RWPE2 (cell line): ENCODE data around the gene MARCHF3.
A peak's percentile ranks its signal among the peaks of the same experiment; 100 is the strongest.

Experiments used
- ATAC-seq: fragments of 200-7000 bp; cut with Tn5 transposase; 3 replicates; pipeline ENCODE4 v1.9.1; 2021; ENCODE audit warnings: low read depth
- DNase-seq: peaks from one replicate; pipeline ENCODE4 v3.0.0-alpha.2; 2020; ENCODE audit warnings: low spot score
- H3K27ac ChIP-seq: fragments of 450-650 bp; 2 replicates; pipeline ENCODE4 v1.5.1; 2017; ENCODE audit warnings: mild to moderate bottlenecking; ENCODE audit not compliant: poor library complexity, severe bottlenecking
- H3K27me3 ChIP-seq: fragments of 250-450 bp; sonication (Bioruptor Pico); 2 replicates; pipeline ENCODE4 v1.5.1; 2021; ENCODE audit warnings: mild to moderate bottlenecking, moderate library complexity; ENCODE audit not compliant: insufficient read depth, poor library complexity, severe bottlenecking
- H3K36me3 ChIP-seq: fragments of 250-450 bp; sonication (Bioruptor Pico); 2 replicates; pipeline ENCODE4 v1.5.1; 2020; ENCODE audit warnings: low read depth, mild to moderate bottlenecking, moderate library complexity
- H3K4me1 ChIP-seq: fragments of 250-450 bp; sonication (Bioruptor Pico); 2 replicates; pipeline ENCODE4 v1.5.1; 2021; ENCODE audit warnings: mild to moderate bottlenecking, moderate library complexity; ENCODE audit not compliant: insufficient read depth, poor library complexity, severe bottlenecking
- H3K4me3 ChIP-seq: fragments of 250-450 bp; sonication (Bioruptor Pico); 2 replicates; pipeline ENCODE4 v1.5.1; 2021; ENCODE audit warnings: mild to moderate bottlenecking, moderate library complexity; ENCODE audit not compliant: severe bottlenecking
- H3K9me3 ChIP-seq: fragments of 250-450 bp; sonication (Bioruptor Pico); 2 replicates; pipeline ENCODE4 v1.5.1; 2021; ENCODE audit warnings: mild to moderate bottlenecking, moderate library complexity; ENCODE audit not compliant: severe bottlenecking
- TF ChIP-seq, protein P1 (sequence below): fragments of 450-650 bp; IDR thresholded peaks from one replicate; pipeline ENCODE4 v1.5.1; 2017; ENCODE audit warnings: mild to moderate bottlenecking, moderate library complexity; ENCODE audit not compliant: poor library complexity, severe bottlenecking

MARCHF3 gene

DNA sequence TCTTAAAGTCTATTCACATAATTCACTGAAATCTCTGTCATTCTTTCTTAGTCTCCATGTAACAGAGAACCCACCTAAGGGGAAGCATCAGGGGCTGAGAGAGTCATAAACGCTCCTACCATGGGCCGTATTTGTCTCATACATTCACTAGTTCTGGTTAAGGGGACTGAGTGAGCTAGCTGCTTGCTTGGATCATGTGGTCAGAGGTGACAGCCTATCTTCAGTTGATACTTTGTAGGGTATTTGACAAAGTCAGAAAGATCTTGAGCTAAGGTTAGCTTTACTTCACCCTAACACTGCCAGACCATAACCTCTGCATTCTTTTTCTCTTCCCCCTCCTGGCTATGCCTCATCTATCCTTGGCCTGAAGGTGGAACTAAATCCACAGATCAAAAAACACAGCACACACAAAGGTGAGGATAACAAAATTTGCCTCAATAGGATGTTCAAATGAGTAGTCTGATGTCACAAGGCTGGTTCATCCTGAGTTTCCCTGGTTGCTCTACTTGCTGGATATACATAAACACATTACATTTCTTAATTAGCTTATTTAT, 66.5 kb downstream of the MARCHF3 start:
- Histone ChIP-seq H3K9me3 (no peaks in the 10 kb centered on the region), H3K4me3 (no peak overlapping the region), H3K4me1 (peaks cover 12% of the 10 kb centered on the region), H3K27ac (no peak overlapping the region), H3K36me3 (no peaks in the 10 kb centered on the region), H3K27me3 (no peaks in the 10 kb centered on the region)
- ATAC-seq (no peak), DNase-seq (no peak)
- TF ChIP-seq, protein P1, sequence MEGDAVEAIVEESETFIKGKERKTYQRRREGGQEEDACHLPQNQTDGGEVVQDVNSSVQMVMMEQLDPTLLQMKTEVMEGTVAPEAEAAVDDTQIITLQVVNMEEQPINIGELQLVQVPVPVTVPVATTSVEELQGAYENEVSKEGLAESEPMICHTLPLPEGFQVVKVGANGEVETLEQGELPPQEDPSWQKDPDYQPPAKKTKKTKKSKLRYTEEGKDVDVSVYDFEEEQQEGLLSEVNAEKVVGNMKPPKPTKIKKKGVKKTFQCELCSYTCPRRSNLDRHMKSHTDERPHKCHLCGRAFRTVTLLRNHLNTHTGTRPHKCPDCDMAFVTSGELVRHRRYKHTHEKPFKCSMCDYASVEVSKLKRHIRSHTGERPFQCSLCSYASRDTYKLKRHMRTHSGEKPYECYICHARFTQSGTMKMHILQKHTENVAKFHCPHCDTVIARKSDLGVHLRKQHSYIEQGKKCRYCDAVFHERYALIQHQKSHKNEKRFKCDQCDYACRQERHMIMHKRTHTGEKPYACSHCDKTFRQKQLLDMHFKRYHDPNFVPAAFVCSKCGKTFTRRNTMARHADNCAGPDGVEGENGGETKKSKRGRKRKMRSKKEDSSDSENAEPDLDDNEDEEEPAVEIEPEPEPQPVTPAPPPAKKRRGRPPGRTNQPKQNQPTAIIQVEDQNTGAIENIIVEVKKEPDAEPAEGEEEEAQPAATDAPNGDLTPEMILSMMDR = peak; percentile 12

DNA sequence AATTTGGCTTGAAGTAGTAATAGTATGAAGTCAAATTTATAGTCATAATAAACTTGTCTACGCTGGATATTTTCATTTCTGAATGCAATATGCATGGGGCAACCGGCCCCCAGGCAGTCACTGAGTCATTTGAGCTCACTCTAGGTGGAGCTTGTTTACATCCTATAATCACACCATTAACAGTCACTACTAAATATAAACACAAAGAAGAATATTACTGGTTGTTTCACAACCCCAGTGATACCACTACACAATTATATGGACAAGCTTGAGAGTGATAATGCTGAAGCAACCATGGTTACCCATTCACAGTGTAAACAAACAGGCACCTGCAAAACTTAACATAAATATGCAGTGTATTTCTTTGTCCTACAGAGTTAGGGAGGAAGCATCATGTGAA, 68.7 kb downstream of the MARCHF3 start:
- TF ChIP-seq, protein P1 = no peak
- Histone ChIP-seq H3K9me3 (no peaks in the 10 kb centered on the region), H3K36me3 (no peaks in the 10 kb centered on the region), H3K4me3 (no peak overlapping the region), H3K4me1 (peaks cover 12% of the 10 kb centered on the region), H3K27me3 (no peaks in the 10 kb centered on the region), H3K27ac (no peak overlapping the region)
- DNase-seq (no peak), ATAC-seq (peak; percentile 85)

DNA sequence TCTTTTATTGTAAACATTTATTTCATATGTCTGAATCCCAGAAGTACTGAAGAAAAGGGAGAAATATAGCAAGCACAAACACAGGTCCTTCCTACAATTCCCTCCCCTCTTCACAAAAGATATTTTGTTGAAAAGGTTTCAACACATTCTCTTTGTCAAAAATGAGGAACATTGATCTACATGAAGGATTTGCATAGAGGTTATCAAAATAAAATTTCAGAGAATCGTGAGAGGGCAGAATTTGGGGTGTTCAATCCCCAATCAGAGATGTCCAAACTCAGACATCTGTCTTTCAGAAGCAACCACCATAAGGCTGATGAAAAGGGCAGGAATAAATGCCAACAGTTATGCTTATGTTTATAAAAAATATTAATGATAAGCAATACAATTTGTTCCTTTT, 69.2 kb downstream of the MARCHF3 start:
- no peaks in the 10 kb centered on the region for H3K9me3 ChIP-seq
- no peaks in the 10 kb centered on the region for H3K27me3 ChIP-seq
- no peak for DNase-seq
- no peak overlapping the region for H3K27ac ChIP-seq
- no peak for ATAC-seq
- no peak overlapping the region for H3K4me3 ChIP-seq
- TF ChIP-seq, protein P1 = no peak
- H3K4me1 ChIP-seq = peaks cover 12% of the 10 kb centered on the region
- H3K36me3 ChIP-seq = no peaks in the 10 kb centered on the region

DNA sequence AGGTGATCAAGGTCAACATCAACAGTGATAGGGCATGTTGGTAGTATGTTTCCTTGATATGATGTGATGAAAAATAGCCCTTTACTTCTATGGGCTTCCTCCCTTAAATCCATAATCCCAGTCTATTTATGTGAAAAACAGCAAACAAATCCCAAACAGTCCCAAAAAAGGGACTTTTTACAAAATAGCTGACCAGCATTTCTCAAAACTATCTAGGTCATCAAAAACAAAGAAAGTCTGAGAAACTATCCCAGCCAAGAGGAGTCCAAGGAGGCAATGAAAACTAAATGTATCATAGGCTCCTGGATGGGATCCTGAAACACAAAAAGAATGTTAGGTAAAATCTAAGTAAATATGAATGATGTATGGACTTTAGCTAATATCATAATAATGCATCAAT, 71.2 kb downstream of the MARCHF3 start:
- H3K4me1 ChIP-seq = peaks cover 8% of the 10 kb centered on the region
- no peak overlapping the region for H3K27ac ChIP-seq
- no peaks in the 10 kb centered on the region for H3K27me3 ChIP-seq
- no peaks in the 10 kb centered on the region for H3K9me3 ChIP-seq
- no peak for DNase-seq
- H3K4me3 ChIP-seq = no peak overlapping the region
- H3K36me3 ChIP-seq = no peaks in the 10 kb centered on the region
- TF ChIP-seq, protein P1 = no peak
- ATAC-seq = no peak

DNA sequence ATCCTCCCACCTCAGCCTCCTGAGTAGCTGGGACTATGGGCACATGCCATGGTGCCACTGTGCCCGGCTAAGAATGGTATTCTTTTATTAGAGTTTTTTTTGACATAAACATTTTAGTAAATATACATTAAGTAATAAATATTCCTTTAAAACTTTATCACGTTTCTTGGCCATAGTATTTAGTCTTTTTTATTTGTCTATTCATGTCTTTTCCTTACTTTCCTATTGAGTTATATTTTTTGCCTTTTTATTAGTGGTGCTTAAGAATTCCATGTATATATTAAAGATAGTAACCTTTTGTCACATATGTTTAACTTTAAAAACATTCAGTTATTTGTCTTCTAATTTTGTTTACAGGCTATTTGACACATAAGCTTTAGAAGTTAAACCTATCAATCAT, 73.4 kb downstream of the MARCHF3 start:
- ATAC-seq = no peak
- no peak for DNase-seq
- TF ChIP-seq, protein P1 = no peak

More for the DNA sequence above, 73.4 kb downstream of the MARCHF3 start:
- Histone ChIP-seq H3K27me3 (peaks cover 4% of the 10 kb centered on the region), H3K4me1 (peaks cover 7% of the 10 kb centered on the region), H3K4me3 (no peak overlapping the region), H3K9me3 (no peaks in the 10 kb centered on the region), H3K27ac (no peak overlapping the region), H3K36me3 (no peaks in the 10 kb centered on the region)
